ENCODE results near the gene GLYATL1. TPM values are rescaled to one million over a fixed set of nuclear protein-coding genes. Genes with fewer than 3 reads are reported as not detected.

GLYATL1 gene
- total and polyA plus RNA-seq, 10 of the 15 experiments (the other 5 are each of a cell fraction or from before 2014, with no cell fraction given): not detected

DNA sequence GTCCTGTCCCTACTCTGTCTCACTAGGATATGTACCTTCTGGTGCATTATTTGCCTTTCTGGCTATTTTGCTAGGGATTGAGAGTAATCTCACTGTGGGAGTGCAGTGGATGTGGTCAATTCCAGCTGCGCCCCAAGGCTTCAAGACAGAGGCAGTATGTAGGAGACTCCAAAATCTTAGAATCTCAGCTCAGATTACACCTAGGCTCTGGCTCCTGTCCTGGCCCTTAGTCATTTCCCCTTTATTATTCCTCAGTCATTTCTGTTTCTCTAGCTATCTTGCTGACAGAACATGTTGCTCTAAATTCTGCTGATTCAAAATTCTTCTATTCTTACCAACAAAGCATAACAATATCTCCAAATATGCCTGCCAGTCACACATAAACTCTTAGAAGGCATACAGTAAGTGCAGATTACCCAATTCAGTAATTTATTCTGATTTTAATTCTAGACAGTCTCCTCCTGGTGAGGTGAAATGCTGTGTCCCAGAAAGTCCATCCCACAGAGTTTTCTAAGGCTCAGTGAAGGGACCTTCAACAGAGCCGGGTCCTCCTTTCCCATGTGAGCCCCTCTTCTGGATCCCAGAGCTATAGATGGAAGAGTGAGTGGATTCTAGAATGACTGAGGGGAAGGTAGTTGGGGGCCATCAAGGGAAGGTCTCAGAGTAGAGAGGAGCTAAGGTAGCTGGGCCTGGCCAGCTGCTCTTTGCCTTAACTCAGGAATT is 24.3 kb upstream of the GLYATL1 start:
- Histone ChIP-seq H3K4me1 (ENCODE audit: control insufficient read depth, insufficient read depth, low read length) (no peaks in the 10 kb centered on the region), H3K36me3 (ENCODE audit: control insufficient read depth in 2 of 2, insufficient read depth in 2 of 2, low read length in 1 of 2) (no peaks in the 10 kb centered on the region), H3K27me3 (replicated peaks in 1 of 2; ENCODE audit: control insufficient read depth in 2 of 2, insufficient read depth in 2 of 2, low read length in 1 of 2) (no peaks in the 10 kb centered on the region), H3K4me2 (ENCODE audit: control insufficient read depth, insufficient read depth) (no peak overlapping the region), H3K4me3 (no peak overlapping the region), H2AFZ (ENCODE audit: control insufficient read depth, low read depth, low read length) (no peak overlapping the region), H3K9me3 (replicated peaks; ENCODE audit: control insufficient read depth, insufficient read depth, low read length) (peaks cover 4% of the 10 kb centered on the region; the same call in 2 of the 3 replicates), H4K20me1 (ENCODE audit: control insufficient read depth, insufficient read depth) (no peaks in the 10 kb centered on the region), H3K79me2 (ENCODE audit: control insufficient read depth, insufficient read depth, low read length) (no peaks in the 10 kb centered on the region), H3K9ac (ENCODE audit: control insufficient read depth, insufficient read depth, low read length) (no peak overlapping the region), H3K27ac (ENCODE audit: control insufficient read depth, insufficient read depth) (no peak overlapping the region)
- RAD21 ChIA-PET (ENCODE audit: unreplicated experiment): no interaction called here
- intact Hi-C loops (cut with micrococcal nuclease; ENCODE audit: unreplicated experiment) (no loop called here), in situ Hi-C loops (cut with MboI) (no loop called here)
- POLR2A ChIA-PET: no interaction called here
- BruUV-seq (replicated peaks): no TSS peak
- FAIRE-seq (no peak), ATAC-seq (no peak), DNase-seq (ENCODE audit: low read depth, low spot score) (no peak)
- SMC1A ChIA-PET (ENCODE audit: uncharacterized antibody, unreplicated experiment): no interaction called here
- CTCF ChIA-PET: interaction anchor here (0.6 kb wide), 1 partner anchor 257 kb away, joined by 3 read pairs; no protein-coding TSS in a partner anchor
- TF ChIP-seq CREB1 (IDR thresholded peaks at IDR 0.05; ENCODE audit: low read depth) (no peak), RB1 (IDR thresholded peaks at IDR 0.05; ENCODE audit: borderline replicate concordance) (no peak), JUND (IDR thresholded peaks at IDR 0.05; ENCODE audit: low read depth, low read length) (no peak), EP300 (IDR thresholded peaks at IDR 0.05; ENCODE audit: borderline replicate concordance in 1 of 2, control insufficient read depth in 1 of 2, low read depth in 2 of 2, low read length in 2 of 2) (no peak), IRF3 (IDR thresholded peaks at IDR 0.05) (no peak), ATF7 (IDR thresholded peaks at IDR 0.05; ENCODE audit: low read depth) (no peak), CREM (IDR thresholded peaks at IDR 0.05; ENCODE audit: low read depth) (no peak), SMAD5 (IDR thresholded peaks at IDR 0.05; ENCODE audit: low read depth) (no peak), GABPA (IDR thresholded peaks at IDR 0.05; ENCODE audit: low read depth) (no peak), ZBED1 (IDR thresholded peaks at IDR 0.05; ENCODE audit: borderline replicate concordance) (no peak), SMC3 (IDR thresholded peaks at IDR 0.05; ENCODE audit: borderline replicate concordance, low read length) (no peak), MXI1 (IDR thresholded peaks at IDR 0.05; ENCODE audit: low read depth, low read length) (no peak), ESRRA (IDR thresholded peaks at IDR 0.05; ENCODE audit: low read length) (no peak)
- TF ChIP-seq, protein P1, sequence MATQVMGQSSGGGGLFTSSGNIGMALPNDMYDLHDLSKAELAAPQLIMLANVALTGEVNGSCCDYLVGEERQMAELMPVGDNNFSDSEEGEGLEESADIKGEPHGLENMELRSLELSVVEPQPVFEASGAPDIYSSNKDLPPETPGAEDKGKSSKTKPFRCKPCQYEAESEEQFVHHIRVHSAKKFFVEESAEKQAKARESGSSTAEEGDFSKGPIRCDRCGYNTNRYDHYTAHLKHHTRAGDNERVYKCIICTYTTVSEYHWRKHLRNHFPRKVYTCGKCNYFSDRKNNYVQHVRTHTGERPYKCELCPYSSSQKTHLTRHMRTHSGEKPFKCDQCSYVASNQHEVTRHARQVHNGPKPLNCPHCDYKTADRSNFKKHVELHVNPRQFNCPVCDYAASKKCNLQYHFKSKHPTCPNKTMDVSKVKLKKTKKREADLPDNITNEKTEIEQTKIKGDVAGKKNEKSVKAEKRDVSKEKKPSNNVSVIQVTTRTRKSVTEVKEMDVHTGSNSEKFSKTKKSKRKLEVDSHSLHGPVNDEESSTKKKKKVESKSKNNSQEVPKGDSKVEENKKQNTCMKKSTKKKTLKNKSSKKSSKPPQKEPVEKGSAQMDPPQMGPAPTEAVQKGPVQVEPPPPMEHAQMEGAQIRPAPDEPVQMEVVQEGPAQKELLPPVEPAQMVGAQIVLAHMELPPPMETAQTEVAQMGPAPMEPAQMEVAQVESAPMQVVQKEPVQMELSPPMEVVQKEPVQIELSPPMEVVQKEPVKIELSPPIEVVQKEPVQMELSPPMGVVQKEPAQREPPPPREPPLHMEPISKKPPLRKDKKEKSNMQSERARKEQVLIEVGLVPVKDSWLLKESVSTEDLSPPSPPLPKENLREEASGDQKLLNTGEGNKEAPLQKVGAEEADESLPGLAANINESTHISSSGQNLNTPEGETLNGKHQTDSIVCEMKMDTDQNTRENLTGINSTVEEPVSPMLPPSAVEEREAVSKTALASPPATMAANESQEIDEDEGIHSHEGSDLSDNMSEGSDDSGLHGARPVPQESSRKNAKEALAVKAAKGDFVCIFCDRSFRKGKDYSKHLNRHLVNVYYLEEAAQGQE (IDR thresholded peaks at IDR 0.05; ENCODE audit: low read depth, low read length): no peak
- WGBS (ENCODE audit: insufficient coverage, insufficient replicate concordance, low lambda C conversion rate, missing lambda C conversion rate): 43% methylated on average over 2 of the region's 2 CpGs
